GM13977 (cell line): ENCODE data around the gene NOL4L.

Experiments used
- DNase-seq: peaks from one replicate; pipeline ENCODE4 v3.0.0; 2012; ENCODE audit warnings: low spot score
- CTCF ChIP-seq: IDR thresholded peaks from 2 replicates; pipeline ENCODE4 v1.5.1; 2012; ENCODE audit warnings: mild to moderate bottlenecking, control low read depth; ENCODE audit not compliant: insufficient read depth; ENCODE audit errors: extremely low read depth, missing control alignments
- in situ Hi-C: fragments of 300-500 bp; cut with MboI; formaldehyde crosslinking; loops from one replicate; pipeline ENCODE4 v1.12.0; 2022; ENCODE audit warnings: low sequenced_read_pairs, low pct_unique_long_range_greater_than_20kb, mixed read lengths, inconsistent platforms; ENCODE audit not compliant: unreplicated experiment

Gene NOL4L

GRCh38 chr20:32566379-32567374 is 18.5 kb downstream of the NOL4L start:
- no peak for TF ChIP-seq CTCF
- no peak for DNase-seq
- in situ Hi-C loops = no loop called here

- no peak for DNase-seq
- TF ChIP-seq CTCF = no peak
- in situ Hi-C loops = no loop called here
Observed at GRCh38 chr20:32565735-32566032, 19.4 kb downstream of the NOL4L start.

GRCh38 chr20:32564921-32565734 is 20.0 kb downstream of the NOL4L start:
- in situ Hi-C loops = no loop called here
- TF ChIP-seq CTCF = no peak
- no peak for DNase-seq

GRCh38 chr20:32564440-32564839 is 20.7 kb downstream of the NOL4L start:
- no peak for TF ChIP-seq CTCF
- in situ Hi-C loops = no loop called here
- DNase-seq = no peak

- no peak for DNase-seq
- no peak for TF ChIP-seq CTCF
- in situ Hi-C loops = no loop called here
Observed at GRCh38 chr20:32563311-32564272, 21.5 kb downstream of the NOL4L start.

GRCh38 chr20:32562495-32562911 is 22.6 kb downstream of the NOL4L start:
- in situ Hi-C loops = no loop called here
- TF ChIP-seq CTCF = no peak
- DNase-seq = no peak
